HG02588 (cell line): ENCODE results near the gene PLA2G3.
"Not testable (repeated sequence)": the region's sequence is repeated elsewhere in the genome, so short reads cannot be mapped to it uniquely, and the experiment has no call there.

ENCODE experiments used
- ATAC-seq: cut with Tn5 transposase; IDR thresholded peaks from one replicate; pipeline ENCODE4 v1.9.1; 2021; ENCODE audit warnings: mild to moderate bottlenecking, moderate library complexity; ENCODE audit not compliant: unreplicated experiment

The PLA2G3 gene

DNA sequence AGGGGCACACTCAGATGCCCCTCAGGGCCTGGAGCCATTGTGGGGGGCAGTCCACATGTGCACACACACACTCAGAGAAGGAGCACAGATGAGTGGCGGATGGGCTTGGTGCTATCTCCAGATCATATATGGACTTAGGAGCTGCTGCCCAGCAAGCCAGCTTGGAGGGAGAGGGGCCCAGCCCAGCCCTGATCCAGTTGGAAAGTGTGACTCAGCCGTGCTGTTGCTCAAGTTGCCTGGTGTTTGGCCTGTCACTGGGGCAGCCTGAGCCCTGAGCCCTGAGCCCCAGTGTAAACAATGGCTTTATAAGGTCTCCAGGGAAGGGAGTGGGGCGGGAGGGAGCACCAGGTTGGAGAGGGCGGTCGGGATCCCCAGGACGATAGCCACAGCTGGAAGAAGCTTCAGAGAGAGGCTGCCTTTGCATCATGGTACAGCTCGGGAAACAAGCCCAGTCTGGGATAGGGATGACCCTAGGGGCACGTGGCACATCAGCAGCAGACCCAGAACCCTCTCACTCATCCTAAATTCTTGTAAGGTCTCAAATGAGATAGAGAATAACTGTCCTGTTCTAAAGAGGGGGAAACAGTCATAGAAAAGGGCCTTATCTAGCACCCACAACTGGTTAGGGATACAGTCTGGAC lies 37.7 kb downstream of the PLA2G3 start:
- ATAC-seq, result no peak

DNA sequence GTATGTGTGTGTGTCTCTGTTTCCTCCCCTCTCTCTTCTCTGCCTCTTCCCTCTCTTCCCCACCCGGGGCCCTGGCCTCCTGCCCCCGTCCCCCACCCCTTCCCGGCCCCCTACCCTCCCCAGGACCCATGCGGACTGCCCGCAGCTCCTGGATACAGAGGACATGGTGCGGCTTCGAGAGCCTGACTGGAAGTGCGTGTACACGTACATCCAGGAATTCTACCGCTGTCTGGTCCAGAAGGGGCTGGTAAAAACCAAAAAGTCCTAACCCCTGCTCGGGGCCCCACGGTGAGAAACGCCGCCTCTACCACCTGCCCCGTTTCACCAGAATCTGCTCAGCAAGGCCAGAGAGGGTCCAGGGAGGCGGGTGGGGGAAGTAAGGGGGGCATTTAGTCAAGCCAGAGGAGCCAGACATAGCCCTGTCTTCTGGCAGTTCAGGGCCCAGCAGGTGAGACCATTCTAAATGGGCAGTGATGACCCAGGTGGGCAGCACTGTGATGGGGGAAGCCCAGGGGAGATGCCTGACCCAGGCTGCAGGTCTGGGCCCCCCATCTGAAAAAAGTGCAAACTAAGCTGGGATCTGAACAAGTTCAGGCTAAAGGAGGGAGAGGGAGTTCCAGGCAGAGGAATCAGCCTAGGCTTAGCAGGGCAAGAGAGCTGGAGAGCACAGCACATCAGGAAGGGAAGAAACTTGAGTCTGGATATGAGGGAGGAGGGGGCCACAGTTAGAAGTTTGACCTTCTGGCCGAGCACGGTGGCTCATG lies 39.4 kb downstream of the PLA2G3 start:
- ATAC-seq, result no peak

DNA sequence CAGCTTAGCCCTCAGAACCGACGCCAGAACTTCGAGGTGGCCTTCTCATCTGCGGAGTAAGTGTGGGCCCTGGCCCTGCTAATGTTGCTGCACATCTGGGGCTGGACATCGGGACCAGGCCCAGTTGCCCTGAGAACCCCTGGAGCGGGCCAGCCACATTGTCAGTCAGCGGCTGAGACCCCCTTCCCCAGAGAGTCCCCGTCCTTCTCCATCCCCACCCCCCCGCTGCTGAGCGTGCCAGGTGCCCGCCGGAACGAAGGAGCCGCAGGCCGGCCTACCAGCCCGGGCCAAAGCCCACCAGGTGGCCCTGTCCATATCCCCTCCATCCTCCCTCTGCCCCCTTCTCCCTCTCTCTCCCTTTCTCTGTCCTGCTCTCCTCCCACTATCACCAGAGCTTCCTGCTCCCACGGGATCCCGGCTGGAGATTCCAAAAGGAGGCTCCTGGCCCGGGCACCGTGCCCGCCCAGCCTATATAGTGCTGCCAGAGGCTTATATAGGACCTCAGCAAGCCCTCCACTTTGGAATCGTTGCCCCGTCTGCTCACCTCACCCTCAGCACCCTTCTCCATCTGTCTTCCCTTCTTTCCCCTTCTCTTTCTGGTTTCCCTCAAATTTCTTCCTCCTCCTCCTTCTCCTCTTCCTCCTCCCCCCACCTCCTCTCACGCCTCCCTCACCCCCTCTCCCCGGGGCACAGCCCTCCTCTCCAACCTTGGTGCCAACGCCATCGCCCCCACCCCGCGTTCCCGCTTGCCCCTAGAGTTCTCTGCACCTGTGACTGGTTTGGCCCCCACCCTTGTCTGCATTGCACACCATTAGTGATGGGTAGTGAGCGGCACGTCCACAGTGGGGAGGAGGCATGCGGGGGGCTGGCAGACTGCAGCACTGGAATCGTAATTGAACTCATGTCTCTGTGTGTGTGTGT lies 40.2 kb downstream of the PLA2G3 start:
- ATAC-seq, result no peak

DNA sequence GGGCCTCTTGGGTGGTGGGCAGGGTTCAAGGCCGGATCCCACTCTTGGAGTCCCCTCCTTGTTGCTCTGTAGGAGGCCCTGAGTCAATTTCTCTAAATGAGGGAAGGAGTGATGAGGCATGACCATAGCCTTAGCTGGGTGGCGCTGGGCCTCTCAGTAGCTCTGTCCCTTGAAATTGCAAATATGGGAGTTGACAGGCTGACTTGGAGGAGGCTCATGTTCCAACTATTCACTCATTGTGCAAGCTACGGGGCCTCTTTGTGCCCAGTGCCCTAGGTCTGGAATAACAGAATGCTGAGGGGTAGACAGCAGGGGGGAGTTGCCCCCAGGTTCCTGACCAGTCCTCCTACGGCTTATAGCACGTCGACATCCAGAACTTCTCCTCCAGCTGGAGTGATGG lies 40.9 kb downstream of the PLA2G3 start:
- no peak for ATAC-seq

DNA sequence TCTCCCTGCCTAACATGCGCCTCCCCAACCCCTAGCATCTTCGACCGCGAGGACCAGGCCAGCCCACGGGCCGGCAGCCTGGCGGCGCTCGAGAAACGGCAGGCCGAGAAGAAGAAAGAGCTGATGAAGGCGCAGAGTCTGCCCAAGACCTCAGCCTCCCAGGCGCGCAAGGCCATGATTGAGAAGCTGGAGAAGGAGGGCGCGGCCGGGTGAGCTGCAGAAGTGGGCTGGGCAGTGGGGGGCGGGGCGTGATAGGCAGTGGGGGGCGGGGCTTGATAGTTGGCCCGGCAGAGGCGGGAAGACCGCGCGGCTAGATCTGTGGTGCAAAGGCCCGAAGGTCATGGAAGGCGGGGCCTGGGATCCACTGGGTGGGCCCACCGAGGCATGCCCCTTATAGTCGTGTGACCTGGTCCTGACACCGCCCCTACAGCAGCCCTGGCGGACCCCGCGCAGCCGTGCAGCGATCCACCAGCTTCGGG lies 41.6 kb downstream of the PLA2G3 start:
- no peak for ATAC-seq

DNA sequence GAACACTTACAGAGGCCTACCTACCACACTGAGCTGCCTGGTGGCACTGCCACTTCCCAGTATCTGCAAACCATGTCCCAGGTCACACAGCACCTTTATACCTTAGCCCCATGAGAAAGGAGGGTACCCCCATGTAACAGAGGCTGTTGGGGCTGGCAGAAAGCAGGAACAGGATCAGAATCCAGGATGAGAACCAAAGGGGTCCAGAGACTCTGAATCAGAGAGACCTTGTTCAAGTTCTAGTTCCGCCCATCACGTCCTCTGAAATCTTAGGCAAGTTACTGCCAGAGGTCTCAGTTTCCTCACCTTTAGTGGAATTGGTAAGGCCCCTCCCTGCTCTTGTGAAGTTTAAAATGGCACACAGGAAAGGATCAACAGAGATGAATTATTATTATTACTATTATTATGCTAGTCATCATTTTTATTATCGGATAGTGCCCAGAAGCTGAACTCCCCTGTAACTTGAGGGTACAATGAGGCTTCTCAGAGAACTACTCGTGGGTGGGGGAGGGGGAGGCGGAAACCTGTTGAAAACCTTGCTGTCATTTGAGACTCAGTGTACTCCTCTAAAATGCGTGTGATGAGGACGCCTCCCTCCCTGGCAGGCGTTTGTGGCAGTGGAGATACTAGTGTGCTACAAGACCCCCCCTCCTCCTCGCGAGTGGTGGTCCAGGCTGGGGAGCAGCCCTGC lies 42.2 kb downstream of the PLA2G3 start:
- ATAC-seq, result no peak

DNA sequence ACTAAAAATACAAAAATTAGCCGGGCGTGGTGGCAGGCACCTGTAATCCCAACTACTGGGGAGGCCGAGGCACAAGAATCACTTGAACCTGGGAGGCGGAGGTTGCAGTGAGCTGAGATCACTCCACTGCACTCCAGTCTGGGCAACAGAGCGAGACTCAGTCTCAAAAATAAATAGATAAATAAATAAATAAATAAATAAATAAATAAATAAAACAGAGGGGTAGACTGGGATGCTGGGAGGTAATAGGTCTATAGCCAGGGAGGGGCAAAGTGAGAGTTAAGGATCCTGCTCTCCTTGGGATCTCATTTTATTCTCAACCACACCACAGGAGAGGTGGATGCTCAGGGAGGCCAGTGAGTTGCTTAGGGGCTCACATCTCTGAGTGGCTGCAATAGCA lies 42.8 kb downstream of the PLA2G3 start:
- not testable (repeated sequence) for ATAC-seq

DNA sequence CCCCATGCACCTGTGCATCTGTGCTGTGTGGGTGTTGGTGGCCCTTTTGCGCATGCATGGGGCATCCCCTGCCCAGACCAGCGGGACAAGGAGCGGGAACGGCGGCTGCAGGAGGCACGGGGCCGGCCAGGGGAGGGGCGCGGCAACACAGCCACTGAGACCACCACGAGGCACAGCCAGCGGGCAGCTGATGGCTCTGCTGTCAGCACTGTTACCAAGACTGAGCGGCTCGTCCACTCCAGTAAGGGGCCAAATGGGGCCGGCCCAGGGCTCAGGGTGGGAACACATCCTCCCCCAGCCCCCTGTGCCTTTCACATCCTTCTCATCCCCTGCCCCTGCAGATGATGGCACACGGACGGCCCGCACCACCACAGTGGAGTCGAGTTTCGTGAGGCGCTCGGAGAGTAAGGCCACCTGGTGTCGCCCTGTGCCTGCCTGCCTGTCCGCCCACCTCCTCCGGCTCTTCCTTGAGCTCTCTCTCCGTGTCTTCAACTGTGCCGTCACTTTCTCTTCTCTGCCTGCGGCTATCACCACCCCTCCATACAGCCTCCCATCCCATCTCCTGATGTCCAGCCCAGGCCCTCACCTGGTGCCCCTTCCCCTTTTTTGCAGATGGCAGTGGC lies 43.5 kb downstream of the PLA2G3 start:
- no peak for ATAC-seq

DNA sequence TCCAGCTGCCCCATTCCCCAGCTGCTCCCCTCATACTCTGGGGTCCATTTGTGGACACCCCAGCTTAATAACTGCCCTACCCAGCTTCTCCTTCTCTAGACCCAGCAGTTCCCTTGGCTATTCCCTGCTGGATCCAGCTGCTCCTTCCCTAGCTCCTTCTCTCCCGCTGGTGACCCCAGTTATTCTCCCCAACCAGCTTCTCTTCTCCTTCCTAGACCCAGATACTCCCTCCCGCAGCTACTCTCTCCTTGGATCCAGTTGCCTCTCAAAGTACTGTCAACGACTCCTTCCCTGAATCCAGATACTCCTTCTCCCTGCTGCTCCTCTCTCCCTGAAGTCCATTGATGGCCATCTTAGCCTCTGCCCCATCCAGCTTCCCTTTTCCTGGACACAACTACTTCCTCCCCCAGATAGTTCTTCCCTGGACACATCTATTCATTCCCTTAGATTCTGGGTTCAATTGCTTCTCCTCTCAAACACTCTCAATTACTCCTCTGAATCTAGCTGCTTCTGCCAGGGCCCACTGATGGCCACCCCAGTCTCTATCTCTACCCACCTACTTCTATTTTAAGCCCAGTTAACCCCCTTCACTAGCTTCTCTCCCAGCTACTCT lies 44.6 kb downstream of the PLA2G3 start:
- ATAC-seq, result no peak

DNA sequence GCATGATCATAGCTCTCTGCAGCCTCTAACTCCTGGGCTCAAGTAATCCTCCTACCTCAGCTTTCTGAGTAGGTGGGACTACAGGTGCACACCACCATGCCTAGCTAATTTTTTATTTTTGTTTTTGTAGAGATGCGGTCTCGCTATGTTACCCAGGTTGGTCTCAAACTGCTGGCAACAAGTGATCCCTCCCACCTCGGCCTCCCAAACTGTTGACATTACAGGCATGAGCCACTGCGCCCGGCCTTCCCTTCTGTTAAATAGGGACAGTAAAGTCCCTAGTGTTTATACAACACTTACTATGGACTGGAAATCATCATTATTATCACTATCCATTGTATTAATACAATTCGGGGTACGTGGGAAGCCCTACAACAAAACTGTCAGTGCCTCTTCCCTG lies 45.6 kb downstream of the PLA2G3 start:
- ATAC-seq, result no peak

DNA sequence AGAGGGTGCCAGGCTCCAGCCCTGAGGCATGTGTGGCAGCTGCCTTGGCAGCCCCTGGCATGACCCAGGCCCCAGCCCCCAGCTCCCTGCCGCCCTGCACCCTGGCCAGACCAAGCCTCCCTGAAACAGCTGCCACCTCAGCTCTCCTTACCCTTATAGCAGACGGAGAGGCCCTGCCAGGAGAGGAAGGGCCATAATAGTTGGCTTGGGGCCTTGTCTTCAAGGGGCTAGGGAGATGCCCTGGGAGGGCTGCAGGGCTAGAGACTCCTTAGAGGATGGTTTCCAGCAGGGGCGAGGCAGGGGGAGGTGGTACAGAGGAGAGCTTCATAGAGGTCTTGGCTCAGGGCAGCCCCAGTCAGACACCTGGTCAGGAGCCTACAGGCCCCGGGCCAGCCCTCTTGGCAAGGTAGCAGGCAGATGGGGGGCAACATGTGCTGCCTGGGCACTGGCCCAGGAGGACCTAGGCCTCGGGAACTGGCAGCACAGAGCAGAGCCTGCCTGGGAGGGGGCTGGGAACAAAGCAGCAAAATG lies 46.2 kb downstream of the PLA2G3 start:
- ATAC-seq, result no peak

DNA sequence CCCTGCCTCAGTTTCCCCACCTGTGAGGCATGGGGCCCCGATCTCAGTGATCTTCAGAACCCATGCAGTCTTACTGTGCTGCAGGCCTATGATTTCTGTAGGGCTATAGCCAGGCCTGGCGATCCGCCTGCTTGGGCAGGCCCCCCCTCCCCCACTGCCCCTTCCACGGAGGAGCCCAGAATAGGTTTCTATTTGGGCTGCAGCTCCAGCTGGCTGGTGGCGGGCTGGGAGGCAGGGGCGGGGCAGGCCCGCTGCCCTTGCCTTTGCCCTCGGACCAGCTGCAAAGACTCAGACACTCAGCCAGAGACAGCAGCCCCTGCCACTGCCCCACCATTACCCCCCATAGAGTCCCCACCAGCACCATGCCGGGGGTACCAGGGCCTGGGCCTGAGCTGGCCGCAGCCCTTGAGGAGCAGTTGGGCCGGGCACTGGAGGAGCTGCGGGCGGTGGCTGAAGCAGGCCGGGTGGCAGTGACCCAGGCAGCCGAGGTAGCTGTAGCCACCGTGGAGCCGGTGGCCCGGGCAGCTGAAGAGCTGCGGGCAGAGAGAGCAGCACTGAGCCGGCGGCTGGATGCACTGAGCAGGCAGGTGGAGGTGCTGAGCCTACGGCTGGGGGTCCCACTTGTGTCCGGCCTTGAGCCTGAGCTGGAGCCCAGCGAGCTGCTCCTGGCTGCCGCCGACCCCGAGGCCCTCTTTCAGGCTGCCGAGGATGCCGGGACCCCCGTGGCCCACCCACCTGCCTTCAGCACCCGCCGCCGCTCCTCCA lies 47.0 kb downstream of the PLA2G3 start:
- ATAC-seq, result no peak

DNA sequence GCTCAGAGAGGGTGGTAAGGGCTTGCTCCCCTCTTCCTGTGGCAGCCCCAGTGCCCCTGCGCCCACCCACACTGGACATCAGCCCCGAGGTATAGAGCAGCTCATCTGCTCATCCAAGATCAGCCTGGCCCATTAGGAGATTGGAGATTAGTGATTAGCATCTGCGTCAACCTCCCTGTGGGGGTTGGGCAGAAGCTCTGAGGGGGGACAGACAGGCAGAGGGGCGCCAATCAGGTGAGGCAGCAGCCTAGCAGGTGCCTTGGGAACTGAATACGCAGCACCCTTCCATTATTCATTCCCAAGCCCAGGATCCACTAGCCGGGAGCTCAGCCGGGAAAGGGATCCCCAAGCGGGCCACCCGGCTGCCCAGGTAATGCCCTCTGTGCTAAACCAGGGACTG lies 48.1 kb downstream of the PLA2G3 start:
- no peak for ATAC-seq

DNA sequence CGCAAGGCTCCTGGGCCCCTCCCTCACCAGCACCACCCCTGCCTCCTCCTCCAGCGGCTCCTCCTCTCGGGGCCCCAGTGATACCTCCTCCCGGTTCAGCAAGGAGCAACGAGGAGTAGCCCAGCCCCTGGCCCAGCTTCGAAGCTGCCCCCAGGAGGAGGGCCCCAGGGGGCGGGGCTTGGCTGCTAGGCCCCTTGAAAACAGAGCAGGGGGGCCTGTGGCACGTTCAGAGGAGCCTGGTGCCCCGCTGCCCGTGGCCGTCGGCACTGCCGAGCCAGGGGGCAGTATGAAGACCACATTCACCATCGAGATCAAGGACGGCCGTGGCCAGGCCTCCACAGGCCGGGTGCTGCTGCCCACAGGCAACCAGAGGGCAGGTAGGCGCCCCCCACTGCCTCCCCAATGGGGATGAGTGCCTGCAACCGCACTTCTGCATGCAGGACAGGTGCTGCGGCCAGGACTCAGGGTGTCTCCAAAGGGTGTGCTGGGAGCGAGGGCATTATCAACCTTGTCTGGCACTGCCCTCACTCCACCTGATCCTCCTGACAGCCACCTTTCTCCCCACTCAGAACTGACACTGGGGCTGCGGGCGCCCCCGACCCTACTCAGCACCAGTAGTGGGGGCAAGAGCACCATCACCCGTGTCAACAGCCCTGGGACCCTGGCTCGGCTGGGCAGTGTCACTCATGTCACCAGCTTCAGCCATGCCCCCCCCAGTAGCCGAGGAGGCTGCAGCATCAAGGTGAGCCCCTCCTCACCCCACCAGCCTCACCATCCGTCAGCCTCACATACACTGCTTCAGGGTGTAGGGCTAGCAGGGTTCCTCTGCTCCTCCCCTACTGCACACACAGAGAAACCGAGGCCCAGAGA lies 49.0 kb downstream of the PLA2G3 start:
- ATAC-seq, result no peak

DNA sequence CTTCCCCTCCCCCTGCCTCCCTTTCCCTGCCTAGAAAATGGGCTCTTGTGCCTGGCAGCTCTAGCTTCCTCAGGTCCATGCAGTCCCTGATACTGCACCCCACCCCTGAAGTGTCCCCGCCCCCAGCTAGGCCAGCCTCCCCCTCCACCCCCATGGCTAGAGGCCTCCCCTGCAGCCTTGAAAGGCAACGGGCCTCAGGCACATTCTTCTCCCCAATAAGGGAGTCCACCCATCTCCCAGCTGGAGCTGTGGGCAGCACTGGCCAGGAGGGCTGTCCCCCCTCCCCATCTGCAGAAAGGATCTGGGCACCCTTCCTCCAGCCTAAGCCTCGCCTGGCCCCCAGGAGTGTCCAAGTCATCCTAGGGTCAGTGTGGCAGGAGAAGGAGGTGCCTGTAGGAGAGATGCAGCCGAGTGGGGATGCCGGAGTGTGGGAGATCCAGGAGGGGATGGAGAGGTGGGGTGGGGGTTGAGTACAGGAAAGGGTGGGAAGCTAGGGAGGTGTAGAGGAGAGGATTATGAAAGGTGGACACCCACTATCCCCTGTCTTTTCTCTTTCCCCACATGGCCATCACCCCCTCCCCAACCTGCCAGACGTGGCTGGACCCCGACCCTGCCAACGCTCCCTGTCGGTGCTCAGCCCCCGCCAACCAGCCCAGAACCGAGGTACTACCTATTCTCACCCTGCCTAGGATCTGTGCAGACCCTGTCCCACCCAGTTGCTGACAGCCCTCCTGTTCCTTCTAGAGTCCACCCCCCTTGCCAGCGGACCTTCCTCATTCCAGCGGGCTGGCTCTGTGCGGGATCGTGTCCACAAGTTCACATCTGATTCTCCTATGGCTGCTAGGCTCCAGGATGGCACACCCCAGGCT lies 49.9 kb downstream of the PLA2G3 start:
- ATAC-seq, result no peak

DNA sequence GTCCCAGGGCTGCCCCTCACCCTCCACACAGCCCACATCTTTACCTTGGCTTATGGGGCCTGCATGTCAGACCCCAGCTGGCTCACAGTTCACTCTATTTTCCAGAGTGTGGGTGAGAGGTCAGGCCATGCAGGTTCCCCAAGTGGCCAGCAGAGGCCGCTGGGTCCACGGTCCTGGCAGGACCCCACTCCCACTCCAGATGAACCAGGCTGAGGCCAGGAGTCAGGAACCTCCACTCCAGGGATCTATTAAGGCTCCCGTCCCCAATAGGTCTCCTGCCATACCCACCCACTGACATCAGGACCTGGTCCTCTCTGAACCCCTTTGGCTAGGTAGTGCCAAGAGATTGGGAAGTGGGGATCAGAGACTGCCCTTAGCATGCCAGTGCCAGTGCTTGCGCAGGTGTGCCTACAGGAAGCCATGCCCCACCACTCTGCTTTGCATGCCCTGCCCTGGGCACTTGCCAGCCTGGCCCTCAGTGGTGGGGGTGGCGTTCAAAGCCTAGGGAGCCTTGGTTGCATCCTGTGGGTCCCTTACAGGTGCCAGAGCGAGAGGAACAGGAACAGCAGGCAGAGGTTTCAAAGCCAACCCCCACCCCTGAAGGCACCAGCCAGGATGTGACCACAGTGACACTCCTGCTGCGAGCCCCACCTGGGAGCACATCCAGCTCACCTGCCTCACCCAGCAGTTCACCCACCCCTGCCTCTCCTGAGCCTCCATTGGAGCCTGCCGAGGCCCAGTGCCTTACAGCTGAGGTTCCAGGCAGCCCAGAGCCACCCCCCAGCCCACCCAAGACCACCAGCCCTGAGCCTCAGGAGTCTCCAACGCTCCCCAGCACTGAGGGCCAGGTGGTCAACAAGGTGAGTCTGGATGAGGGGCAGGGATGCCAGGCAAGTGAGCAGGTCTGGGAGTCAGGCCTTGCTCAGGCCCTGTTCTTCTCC lies 50.9 kb downstream of the PLA2G3 start:
- ATAC-seq, result no peak
